GM12892 (cell line): ENCODE results near the gene LMBR1.
"Not testable (repeated sequence)": the region's sequence is repeated elsewhere in the genome, so short reads cannot be mapped to it uniquely, and the experiment has no call there.

Experiments used
- POLR2A ChIP-seq: IDR thresholded peaks from 2 replicates; pipeline ENCODE4 v1.6.1; 2011; ENCODE audit warnings: low read depth, low read length, control low read depth
- POLR2AphosphoS5 ChIP-seq: IDR thresholded peaks from 2 replicates; pipeline ENCODE4 v1.6.1; 2011; ENCODE audit warnings: low read depth, low read length, control low read depth
- TAF1 ChIP-seq: IDR thresholded peaks from 2 replicates; pipeline ENCODE4 v1.6.1; 2011; ENCODE audit warnings: low read depth, mild to moderate bottlenecking, control low read depth, low read length, borderline replicate concordance

GRCh38 chr7:156843582-156843981 is 49.4 kb downstream of the LMBR1 start:
- TF ChIP-seq POLR2AphosphoS5, TAF1, POLR2A: not testable (repeated sequence)
